PC-3 (cell line): Measurements from ENCODE around the gene RETREG3. TPM values are rescaled to one million over a fixed set of nuclear protein-coding genes. Genes with fewer than 3 reads are reported as not detected.

Source experiments
- ATAC-seq: fragments of 200-7000 bp; cut with Tn5 transposase; 2 replicates; pipeline ENCODE4 v1.9.1; 2020; ENCODE audit warnings: mild to moderate bottlenecking, moderate library complexity
- BruUV-seq: library from RNA; stranded (reverse); fragments of 400-500 nt; replicated peaks from 2 replicates; lab custom pipeline; 2021; lab: Mats Ljungman, UMichigan
- CTCF ChIA-PET: fragments of 300-600 bp; sonication (Branson Sonifier 250); formaldehyde crosslinking; loops from one replicate; lab custom pipeline; 2022; ENCODE audit warnings: antibody characterized with exemption; lab: Charles Lee
- POLR2A ChIA-PET: fragments of 300-600 bp; sonication (Branson Sonifier 250); formaldehyde crosslinking; loops from one replicate; lab custom pipeline; 2022; ENCODE audit warnings: antibody characterized with exemption; ENCODE audit not compliant: unreplicated experiment; lab: Charles Lee
- DNase-seq: peaks from one replicate; pipeline ENCODE4 v3.0.0-alpha.2; 2015
- H2AFZ ChIP-seq: fragments of 300-600 bp; sonication (generic); 2 replicates; pipeline ENCODE4 v1.6.0; 2016; ENCODE audit warnings: antibody characterized with exemption, low read length
- H3F3A ChIP-seq: fragments of 300-600 bp; sonication (generic); one replicate; pipeline ENCODE4 v1.6.0; 2017; ENCODE audit warnings: antibody characterized with exemption, low read length, control low read depth, mild to moderate bottlenecking; ENCODE audit not compliant: unreplicated experiment
- H3K27ac ChIP-seq: fragments of 300-600 bp; sonication (generic); 2 replicates; pipeline ENCODE4 v1.5.1; 2016; ENCODE audit warnings: mild to moderate bottlenecking, low read length
- H3K27me3 ChIP-seq: fragments of 300-600 bp; sonication (generic); 2 replicates; pipeline ENCODE4 v1.6.1; 2016; ENCODE audit warnings: low read length, mixed read lengths
- H3K36me3 ChIP-seq: fragments of 300-600 bp; sonication (generic); 2 replicates; pipeline ENCODE4 v1.6.1; 2016; ENCODE audit warnings: low read depth, mixed run types, low read length, mixed read lengths
- H3K4me1 ChIP-seq: fragments of 300-600 bp; sonication (generic); 2 replicates; pipeline ENCODE4 v1.5.1; 2016; ENCODE audit warnings: low read length; ENCODE audit not compliant: insufficient read depth
- H3K4me2 ChIP-seq: fragments of 300-600 bp; sonication (generic); 2 replicates; pipeline ENCODE4 v1.6.0; 2016; ENCODE audit warnings: low read length
- H3K4me3 ChIP-seq: fragments of 300-600 bp; sonication (generic); 2 replicates; pipeline ENCODE4 v1.5.1; 2016; ENCODE audit warnings: mild to moderate bottlenecking, low read length, mixed read lengths
- H3K79me2 ChIP-seq: fragments of 300-600 bp; sonication (generic); 2 replicates; pipeline ENCODE4 v1.6.1; 2017; ENCODE audit warnings: low read length, mixed read lengths
- H3K9ac ChIP-seq: fragments of 300-600 bp; sonication (generic); 2 replicates; pipeline ENCODE4 v1.6.0; 2016; ENCODE audit warnings: mild to moderate bottlenecking, low read length
- H3K9me2 ChIP-seq: fragments of 300-600 bp; sonication (generic); replicated peaks from 2 replicates; pipeline ENCODE4 v1.6.1; 2016; ENCODE audit warnings: mixed run types, low read length, mixed read lengths
- H3K9me3 ChIP-seq: fragments of 300-600 bp; sonication (generic); 2 replicates; pipeline ENCODE4 v1.6.1; 2016; ENCODE audit warnings: low read length, mixed read lengths
- H4K20me1 ChIP-seq: fragments of 300-600 bp; sonication (generic); 2 replicates; pipeline ENCODE4 v1.6.1; 2016; ENCODE audit warnings: low read length, mixed read lengths
- CTCF ChIP-seq: fragments of 300-600 bp; sonication (generic); conservative IDR thresholded peaks from 2 replicates; pipeline ENCODE4 v1.5.1; 2017; ENCODE audit warnings: antibody characterized with exemption, low read depth, mild to moderate bottlenecking, low read length
- EZH2 ChIP-seq: fragments of 300-600 bp; sonication (generic); IDR thresholded peaks from one replicate; pipeline ENCODE4 v1.6.1; 2017; ENCODE audit warnings: antibody characterized with exemption, mild to moderate bottlenecking, low read length; ENCODE audit not compliant: unreplicated experiment
- EZH2phosphoT487 ChIP-seq: fragments of 300-600 bp; sonication (generic); IDR thresholded peaks from 2 replicates; pipeline ENCODE4 v1.6.1; 2018; ENCODE audit warnings: mild to moderate bottlenecking, antibody characterized with exemption, low read length, borderline replicate concordance
- intact Hi-C: fragments of 100-400 bp; cut with micrococcal nuclease; formaldehyde crosslinking; loops from 2 replicates; pipeline ENCODE4 v1.9.0; 2023
- total RNA-seq: library from RNA; depleted of rRNA; stranded (reverse); fragments of >200 nt; gene quantifications from 2 replicates; pipeline ENCODE4 v1.2.3, GENCODE V29; 2014

RETREG3 gene
- total RNA-seq, 1 experiment from 2014 or later = 19.3 TPM

GRCh38 chr17:42618442-42619150, 9.4 kb upstream of the RETREG3 start:
- DNase-seq = peak; percentile 49
- H3K4me2 ChIP-seq = no peak overlapping the region
- H3K27ac ChIP-seq = no peak overlapping the region

GRCh38 chr17:42617956-42618431, 8.8 kb upstream of the RETREG3 start:
- H3K36me3 ChIP-seq = peaks cover 4% of the 10 kb centered on the region; the same call in 1 of the 2 replicates
- H3K9ac ChIP-seq = no peak overlapping the region
- H3K27ac ChIP-seq = no peak overlapping the region
- ATAC-seq (peak; percentile 32), DNase-seq (no peak)
- TF ChIP-seq EZH2phosphoT487 (no peak), CTCF (no peak), EZH2 (no peak)
- H3K9me2 ChIP-seq = no peaks in the 10 kb centered on the region
- no TSS peak for BruUV-seq
- no peak overlapping the region for H3K4me2 ChIP-seq
- no peaks in the 10 kb centered on the region for H3K27me3 ChIP-seq
- H3K4me1 ChIP-seq = peaks cover 9% of the 10 kb centered on the region; the same call in 1 of the 2 replicates
- ChIA-PET POLR2A (no interaction called here), CTCF (interaction anchor here (0.5 to 1.0 kb wide), 5 partner anchors 9 to 720 kb away, joined by 3 to 9 read pairs (median 3); partner anchors contain the start of genes RETREG3 and TUBG1)
- no peaks in the 10 kb centered on the region for H3K79me2 ChIP-seq
- H4K20me1 ChIP-seq = no peaks in the 10 kb centered on the region
- no peak overlapping the region for H2AFZ ChIP-seq
- no peak overlapping the region for H3K4me3 ChIP-seq
- H3F3A ChIP-seq = no peaks in the 10 kb centered on the region
- no peaks in the 10 kb centered on the region for H3K9me3 ChIP-seq
- intact Hi-C loops = no loop called here

More at GRCh38 chr17:42618442-42619150, 9.4 kb upstream of the RETREG3 start:
- CTCF ChIA-PET = interaction anchor here (0.5 to 1.0 kb wide), 5 partner anchors 9 to 120 kb away, joined by 3 to 9 read pairs (median 3); partner anchors contain the start of genes RETREG3 and TUBG1
- peaks cover 4% of the 10 kb centered on the region; the same call in 1 of the 2 replicates for H3K36me3 ChIP-seq
- no peaks in the 10 kb centered on the region for H3K9me2 ChIP-seq
- no peaks in the 10 kb centered on the region for H4K20me1 ChIP-seq
- H3K27me3 ChIP-seq = no peaks in the 10 kb centered on the region
- peaks cover 13% of the 10 kb centered on the region for H3K4me1 ChIP-seq
- ATAC-seq = peak; percentile 94
- TF ChIP-seq CTCF = peak; percentile 56
- TF ChIP-seq EZH2 = no peak
- TF ChIP-seq EZH2phosphoT487 = no peak
- no TSS peak for BruUV-seq
- no peaks in the 10 kb centered on the region for H3K9me3 ChIP-seq
- POLR2A ChIA-PET = no interaction called here
- H3K79me2 ChIP-seq = no peaks in the 10 kb centered on the region
- H3F3A ChIP-seq = no peaks in the 10 kb centered on the region
- no peak overlapping the region for H2AFZ ChIP-seq
- intact Hi-C loops = no loop called here
- no peak overlapping the region for H3K4me3 ChIP-seq
- no peak overlapping the region for H3K9ac ChIP-seq
